ENCODE data around the gene ATRAID.
A peak's percentile ranks its signal among the peaks of the same experiment; 100 is the strongest.

The ATRAID gene

DNA sequence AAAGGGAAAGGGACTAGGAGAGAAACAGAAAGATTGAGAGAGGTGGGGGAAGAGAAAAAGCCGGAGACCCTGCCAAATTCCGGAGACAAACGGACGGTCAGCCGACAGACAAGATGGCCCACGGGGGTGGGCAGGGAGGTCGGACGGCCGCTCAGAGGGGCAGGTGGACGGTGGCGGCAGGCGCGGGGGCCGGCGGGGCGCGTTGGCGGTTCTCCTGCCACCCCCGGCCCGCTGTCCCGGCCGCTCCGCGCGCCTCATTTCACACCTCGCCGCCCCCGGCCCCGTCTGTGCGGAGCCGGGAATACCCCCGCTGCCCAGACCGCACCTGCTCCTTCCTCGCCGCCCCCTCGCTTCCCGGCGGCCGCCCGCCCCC, 50.1 kb downstream of the ATRAID start:
- no peak for TF ChIP-seq CTCF (IDR thresholded peaks at IDR 0.05; ENCODE audit: extremely low read depth, insufficient read depth, missing control alignments)
- no peak for DNase-seq (ENCODE audit: low spot score)
- in situ Hi-C loops (cut with MboI; ENCODE audit: low pct_unique_long_range_greater_than_20kb, low sequenced_read_pairs, unreplicated experiment) = no loop called here

DNA sequence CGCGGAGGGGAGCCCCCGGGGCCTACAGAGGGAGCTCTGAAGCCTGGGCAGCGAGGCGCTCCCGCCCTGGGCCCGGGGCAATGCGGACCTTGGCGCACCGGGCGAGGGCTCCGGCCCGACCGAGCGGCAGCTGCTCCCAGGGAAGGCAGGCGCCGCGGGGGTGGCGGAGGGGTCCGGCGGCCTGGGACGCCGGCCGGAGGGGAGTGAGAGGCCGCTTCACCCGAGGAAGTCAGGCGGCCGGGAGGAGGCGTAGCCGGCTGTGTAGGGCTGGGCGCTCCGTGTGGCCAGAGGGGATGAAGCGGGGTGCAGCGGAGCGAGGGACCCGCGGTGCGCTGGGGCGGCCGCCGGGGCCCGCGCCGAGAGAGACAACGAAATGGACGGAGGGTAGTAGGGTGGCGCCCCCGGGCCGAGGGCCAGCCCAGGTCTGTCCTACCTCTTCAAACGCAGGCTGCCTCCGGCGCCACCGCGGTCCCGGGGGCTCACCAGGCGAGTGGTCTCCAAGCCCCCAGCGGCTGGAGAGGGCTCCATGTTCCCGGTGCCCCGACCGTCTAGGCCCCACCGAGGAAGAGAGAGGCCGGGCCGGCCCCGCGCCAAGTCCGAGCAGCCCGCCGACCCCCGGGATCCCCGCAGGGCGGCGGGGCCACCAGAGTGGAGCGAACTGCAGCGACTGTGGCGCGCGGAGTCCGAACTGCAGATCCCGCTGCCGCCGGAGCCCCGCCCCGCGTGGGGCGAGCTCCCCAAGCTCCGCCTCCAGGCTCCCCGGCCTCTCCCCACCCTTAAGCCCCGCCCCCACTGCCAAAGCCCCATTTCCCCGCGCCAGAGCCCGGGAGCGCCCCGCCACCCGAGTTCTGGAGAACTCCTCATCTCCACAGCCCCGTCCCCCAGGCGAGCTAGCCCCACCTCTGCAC, 50.8 kb downstream of the ATRAID start, which contains the start of gene SLC30A3:
SLC30A3 (minus strand) TSS at position 669 of the 908 bp plus-strand sequence; CDS start at position 528, 141 bp downstream.
- in situ Hi-C loops (cut with MboI; ENCODE audit: low pct_unique_long_range_greater_than_20kb, low sequenced_read_pairs, unreplicated experiment) = no loop called here
- peak; percentile 93 for DNase-seq (ENCODE audit: low spot score)
- TF ChIP-seq CTCF (IDR thresholded peaks at IDR 0.05; ENCODE audit: extremely low read depth, insufficient read depth, missing control alignments) = no peak

GRCh38 chr2:27263287-27264252, 51.7 kb downstream of the ATRAID start:
- peak; percentile 61 for DNase-seq (ENCODE audit: low spot score)
- in situ Hi-C loops (cut with MboI; ENCODE audit: low pct_unique_long_range_greater_than_20kb, low sequenced_read_pairs, unreplicated experiment) = no loop called here
- no peak for TF ChIP-seq CTCF (IDR thresholded peaks at IDR 0.05; ENCODE audit: extremely low read depth, insufficient read depth, missing control alignments)

- no peak for TF ChIP-seq CTCF (IDR thresholded peaks at IDR 0.05; ENCODE audit: extremely low read depth, insufficient read depth, missing control alignments)
- in situ Hi-C loops (cut with MboI; ENCODE audit: low pct_unique_long_range_greater_than_20kb, low sequenced_read_pairs, unreplicated experiment) = no loop called here
- DNase-seq (ENCODE audit: low spot score) = no peak
Observed at GRCh38 chr2:27264253-27264752, 52.5 kb downstream of the ATRAID start.

- TF ChIP-seq CTCF (IDR thresholded peaks at IDR 0.05; ENCODE audit: extremely low read depth, insufficient read depth, missing control alignments) = peak; percentile 54
- DNase-seq (ENCODE audit: low spot score) = peak; percentile 87
- in situ Hi-C loops (cut with MboI; ENCODE audit: low pct_unique_long_range_greater_than_20kb, low sequenced_read_pairs, unreplicated experiment) = no loop called here
Observed at GRCh38 chr2:27264753-27265535, 53.1 kb downstream of the ATRAID start.

DNA sequence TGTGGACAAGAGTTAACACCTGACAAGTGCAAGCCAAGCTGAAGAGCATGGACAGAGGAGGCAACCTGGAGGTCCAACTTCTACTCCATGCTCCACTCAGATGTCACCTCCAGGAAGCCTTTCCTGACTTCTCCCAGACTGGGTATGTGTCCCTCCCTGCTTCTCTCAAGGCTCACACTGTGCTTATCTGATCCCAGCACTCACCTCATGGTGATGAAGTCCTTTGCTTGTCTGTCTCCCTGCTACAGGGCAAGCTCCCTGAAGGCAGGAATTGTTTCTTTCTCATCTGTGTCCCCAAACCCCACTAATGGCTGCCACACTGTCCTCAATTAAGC, 53.7 kb downstream of the ATRAID start:
- in situ Hi-C loops (cut with MboI; ENCODE audit: low pct_unique_long_range_greater_than_20kb, low sequenced_read_pairs, unreplicated experiment) = no loop called here
- no peak for DNase-seq (ENCODE audit: low spot score)
- TF ChIP-seq CTCF (IDR thresholded peaks at IDR 0.05; ENCODE audit: extremely low read depth, insufficient read depth, missing control alignments) = no peak
